ENCODE data around the gene ELMOD1.
A peak's percentile ranks its signal among the peaks of the same experiment; 100 is the strongest.

DNA sequence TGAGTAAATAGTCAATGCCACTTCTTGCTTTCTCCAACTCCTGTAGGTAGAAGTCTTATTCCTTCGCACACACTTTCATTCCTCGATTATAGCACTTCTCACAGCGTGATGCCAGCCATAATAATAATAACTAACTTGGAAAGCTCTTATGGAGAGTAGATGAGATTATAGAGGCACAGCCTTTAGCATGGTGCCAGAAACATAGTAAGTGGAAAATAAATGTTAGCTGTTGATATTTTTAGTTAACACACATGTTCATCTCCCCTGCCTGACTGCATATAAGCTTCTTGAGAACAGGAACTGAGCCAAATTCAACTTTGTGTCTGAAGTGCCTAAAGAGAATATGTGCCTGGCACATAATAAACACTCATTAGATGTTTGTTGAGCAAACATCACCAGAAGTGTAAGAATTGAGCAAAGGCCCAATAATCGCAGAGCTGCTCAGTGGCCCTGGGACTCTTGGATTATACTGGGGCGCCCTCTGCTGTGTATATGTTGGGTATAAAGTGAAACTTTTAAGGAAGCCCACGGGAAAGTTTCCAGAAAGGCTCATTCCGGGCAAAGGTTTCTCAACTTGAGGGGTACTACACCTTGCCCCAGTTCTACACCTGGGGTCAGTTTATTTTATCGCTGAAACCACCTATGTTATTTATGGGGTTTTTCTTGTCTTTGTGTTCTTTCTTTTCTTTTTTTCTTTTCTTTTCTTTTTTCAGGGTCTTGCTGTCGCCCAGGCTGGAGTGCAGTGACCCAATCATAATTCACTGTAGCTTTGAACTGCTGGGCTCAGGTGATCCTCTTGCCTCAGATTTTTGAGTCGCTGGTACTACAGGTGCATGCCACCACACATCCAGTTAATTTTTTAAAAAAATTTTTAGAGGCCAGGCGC lies 98.6 kb downstream of the ELMOD1 start:
- TF ChIP-seq CTCF (conservative IDR thresholded peaks at IDR 0.05; ENCODE audit: low read length) (peak; percentile 85), EZH2phosphoT487 (IDR thresholded peaks at IDR 0.05; ENCODE audit: borderline replicate concordance, low read depth, low read length) (no peak)

Measured in OCI-LY7 (cell line).